HepG2 (cell line): ENCODE measurements around the gene ZNF669. TPM values are rescaled to one million over a fixed set of nuclear protein-coding genes. Genes with fewer than 3 reads are reported as not detected.

ENCODE experiments used
- ARHGAP35 ChIP-seq: sonication (generic); formaldehyde crosslinking; IDR thresholded peaks from 2 replicates; pipeline ENCODE4 v1.9.0; 2022; ENCODE audit warnings: mild to moderate bottlenecking, inconsistent platforms, moderate library complexity, missing genetic modification reagents, borderline replicate concordance
- ATM ChIP-seq: fragments of 450-650 bp; IDR thresholded peaks from 2 replicates; pipeline ENCODE4 v1.7.1; 2017; ENCODE audit warnings: mild to moderate bottlenecking, borderline replicate concordance
- CBX1 ChIP-seq: IDR thresholded peaks from one replicate; pipeline ENCODE4 v1.6.1; 2016; ENCODE audit warnings: antibody characterized with exemption, low read depth
- LCORL ChIP-seq, 2 experiments: fragments of 450-650 bp in 1 of 2; sonication (generic) in 1 of 2; formaldehyde crosslinking in 1 of 2; IDR thresholded peaks; 2 replicates each; pipeline versions ENCODE4 v1.5.0 to v1.6.1; 2017 to 2020; ENCODE audit warnings: antibody characterized with exemption in 1 of 2, missing genetic modification reagents in 1 of 2
- POLR2A ChIP-seq, 2 experiments: IDR thresholded peaks; 2 replicates each; pipeline ENCODE4 v1.6.1; 2011; ENCODE audit warnings: low read depth in 2 of 2, low read length in 2 of 2, mild to moderate bottlenecking in 1 of 2, moderate library complexity in 1 of 2; ENCODE audit not compliant: insufficient read depth in 1 of 2
- RBM39 ChIP-seq: fragments of 200-400 bp; formaldehyde crosslinking; IDR thresholded peaks from one replicate; pipeline ENCODE4 v1.6.1; 2018; ENCODE audit warnings: antibody characterized with exemption, mild to moderate bottlenecking, low read depth, low read length; ENCODE audit not compliant: poor library complexity, severe bottlenecking
- ZBTB38 ChIP-seq: sonication (generic); formaldehyde crosslinking; IDR thresholded peaks from 2 replicates; pipeline ENCODE4 v1.5.1; 2020; ENCODE audit warnings: mild to moderate bottlenecking, missing genetic modification reagents
- ZNF850 ChIP-seq: sonication (generic); formaldehyde crosslinking; conservative IDR thresholded peaks from 2 replicates; pipeline ENCODE4 v1.9.0; 2021; ENCODE audit warnings: mild to moderate bottlenecking, missing genetic modification reagents
- polyA plus RNA-seq, 8 experiments: library from polyadenylated mRNA; depleted of rRNA in 3 of 8; stranded (reverse) in 7 of 8; unstranded in 1 of 8; fragments of >200 nt; fragmentation: Illumina TruSeq in 4 of 8; extraction: Trizol in 4 of 8; gene quantifications; 2 replicates each; pipeline versions ENCODE4 v1.2.1 to v1.2.3, GENCODE V29; 2011 to 2016; ENCODE audit warnings: low read depth in 4 of 8, missing spikeins in 1 of 8, mixed read lengths in 1 of 8; ENCODE audit not compliant: insufficient read depth in 1 of 8
- total RNA-seq, 5 experiments: library from RNA; depleted of rRNA; stranded (reverse); fragments of >200 nt; fragmentation: Illumina TruSeq; extraction: Trizol; gene quantifications; 2 replicates each; pipeline ENCODE4 v1.2.3, GENCODE V29; 2016; ENCODE audit warnings: low read depth in 1 of 5
- TF ChIP-seq, protein P1 (sequence below): IDR thresholded peaks from 2 replicates; pipeline ENCODE4 v1.6.1; 2016; ENCODE audit warnings: missing biosample characterization, missing genetic modification reagents, low read depth
- TF ChIP-seq, protein P2 (sequence below), 2 experiments: IDR thresholded peaks; 2 replicates each; pipeline ENCODE4 v1.6.1; 2011 to 2012; ENCODE audit warnings: low read length in 2 of 2, borderline replicate concordance in 1 of 2, low read depth in 1 of 2, mild to moderate bottlenecking in 1 of 2, moderate library complexity in 1 of 2
- TF ChIP-seq, protein P3 (sequence below): sonication (generic); formaldehyde crosslinking; IDR thresholded peaks from 2 replicates; pipeline ENCODE4 v1.5.1; 2020; ENCODE audit warnings: mild to moderate bottlenecking, missing genetic modification reagents, moderate library complexity
- TF ChIP-seq, protein P4 (sequence below): sonication (generic); formaldehyde crosslinking; IDR thresholded peaks from 2 replicates; pipeline ENCODE4 v1.4.0; 2020; ENCODE audit warnings: mild to moderate bottlenecking, low read depth, missing genetic modification reagents
- TF ChIP-seq, protein P5 (sequence below): sonication (generic); formaldehyde crosslinking; IDR thresholded peaks from 2 replicates; pipeline ENCODE4 v1.8.0; 2022; ENCODE audit warnings: missing genetic modification reagents, mild to moderate bottlenecking, moderate library complexity, borderline replicate concordance
- TF ChIP-seq, protein P6 (sequence below): IDR thresholded peaks from 2 replicates; pipeline ENCODE4 v1.6.1; 2016; ENCODE audit warnings: mild to moderate bottlenecking, missing biosample characterization, missing genetic modification reagents

ZNF669 gene
- total and polyA plus RNA-seq, 2 of the 13 experiments (the other 11 are each of a cell fraction or from before 2014, with no cell fraction given): 3.1 to 14.6 TPM

DNA sequence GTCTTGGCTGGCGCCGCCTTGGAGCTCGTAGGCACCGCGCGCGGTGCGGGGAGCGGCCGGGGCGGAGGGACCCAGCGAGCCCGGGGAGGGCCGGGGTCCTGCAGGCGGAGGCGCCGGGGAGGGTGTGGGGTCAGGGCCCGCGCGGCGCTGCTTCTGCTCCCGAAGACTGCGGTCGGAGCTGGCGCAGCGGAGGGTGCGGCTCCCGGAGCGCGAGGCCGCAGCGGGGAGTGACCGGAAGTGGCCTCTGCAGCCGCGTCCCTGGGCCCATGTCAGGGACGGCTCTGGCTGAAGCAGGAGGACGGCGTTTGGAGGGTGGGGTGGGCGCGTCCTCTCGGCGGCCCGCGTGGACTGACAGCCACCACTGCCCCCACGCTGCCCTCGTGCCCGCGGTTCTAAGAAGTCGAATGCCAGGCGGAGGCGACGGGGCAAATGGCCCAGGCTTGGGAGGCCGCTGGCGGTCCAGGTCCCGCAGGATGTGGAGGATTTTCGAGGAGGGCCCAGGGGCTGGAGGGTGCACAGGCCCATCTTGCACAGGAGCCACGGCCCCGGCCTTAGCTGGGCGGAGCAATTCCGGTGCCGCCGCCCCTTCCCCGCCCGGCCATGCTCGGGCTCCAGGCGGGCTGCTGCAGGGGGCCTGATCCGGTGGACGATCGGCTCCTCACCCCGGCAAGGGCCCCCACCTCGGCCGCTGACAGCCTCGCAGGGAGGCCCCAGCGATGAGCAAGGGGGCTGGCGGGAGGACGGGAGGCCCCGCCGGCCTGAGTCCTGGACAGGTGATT is 7.7 kb upstream of the ZNF669 start (continued):
- TF ChIP-seq, protein P1, sequence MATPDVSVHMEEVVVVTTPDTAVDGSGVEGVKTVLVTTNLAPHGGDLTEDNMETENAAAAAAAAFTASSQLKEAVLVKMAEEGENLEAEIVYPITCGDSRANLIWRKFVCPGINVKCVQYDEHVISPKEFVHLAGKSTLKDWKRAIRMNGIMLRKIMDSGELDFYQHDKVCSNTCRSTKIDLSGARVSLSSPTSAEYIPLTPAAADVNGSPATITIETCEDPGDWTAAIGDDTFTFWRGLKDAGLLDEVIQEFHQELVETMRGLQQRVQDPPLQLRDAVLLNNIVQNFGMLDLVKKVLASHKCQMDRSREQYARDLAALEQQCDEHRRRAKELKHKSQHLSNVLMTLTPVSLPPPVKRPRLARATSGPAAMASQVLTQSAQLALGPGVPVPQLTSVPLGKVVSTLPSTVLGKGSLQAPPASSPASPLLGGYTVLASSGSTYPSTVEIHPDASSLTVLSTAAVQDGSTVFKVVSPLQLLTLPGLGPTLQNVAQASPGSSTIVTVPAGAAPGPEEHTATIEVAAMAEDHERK (CRISPR knock-in tag): no peak
- TF ChIP-seq, protein P2, sequence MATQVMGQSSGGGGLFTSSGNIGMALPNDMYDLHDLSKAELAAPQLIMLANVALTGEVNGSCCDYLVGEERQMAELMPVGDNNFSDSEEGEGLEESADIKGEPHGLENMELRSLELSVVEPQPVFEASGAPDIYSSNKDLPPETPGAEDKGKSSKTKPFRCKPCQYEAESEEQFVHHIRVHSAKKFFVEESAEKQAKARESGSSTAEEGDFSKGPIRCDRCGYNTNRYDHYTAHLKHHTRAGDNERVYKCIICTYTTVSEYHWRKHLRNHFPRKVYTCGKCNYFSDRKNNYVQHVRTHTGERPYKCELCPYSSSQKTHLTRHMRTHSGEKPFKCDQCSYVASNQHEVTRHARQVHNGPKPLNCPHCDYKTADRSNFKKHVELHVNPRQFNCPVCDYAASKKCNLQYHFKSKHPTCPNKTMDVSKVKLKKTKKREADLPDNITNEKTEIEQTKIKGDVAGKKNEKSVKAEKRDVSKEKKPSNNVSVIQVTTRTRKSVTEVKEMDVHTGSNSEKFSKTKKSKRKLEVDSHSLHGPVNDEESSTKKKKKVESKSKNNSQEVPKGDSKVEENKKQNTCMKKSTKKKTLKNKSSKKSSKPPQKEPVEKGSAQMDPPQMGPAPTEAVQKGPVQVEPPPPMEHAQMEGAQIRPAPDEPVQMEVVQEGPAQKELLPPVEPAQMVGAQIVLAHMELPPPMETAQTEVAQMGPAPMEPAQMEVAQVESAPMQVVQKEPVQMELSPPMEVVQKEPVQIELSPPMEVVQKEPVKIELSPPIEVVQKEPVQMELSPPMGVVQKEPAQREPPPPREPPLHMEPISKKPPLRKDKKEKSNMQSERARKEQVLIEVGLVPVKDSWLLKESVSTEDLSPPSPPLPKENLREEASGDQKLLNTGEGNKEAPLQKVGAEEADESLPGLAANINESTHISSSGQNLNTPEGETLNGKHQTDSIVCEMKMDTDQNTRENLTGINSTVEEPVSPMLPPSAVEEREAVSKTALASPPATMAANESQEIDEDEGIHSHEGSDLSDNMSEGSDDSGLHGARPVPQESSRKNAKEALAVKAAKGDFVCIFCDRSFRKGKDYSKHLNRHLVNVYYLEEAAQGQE (IDR thresholded peaks at IDR 0.05; ENCODE audit: borderline replicate concordance in 1 of 2, low read depth in 1 of 2, low read length in 2 of 2): peak in 1 of 2 experiments; percentile 11; a peak in 1 of 4 replicates
- TF ChIP-seq POLR2A (IDR thresholded peaks at IDR 0.05; ENCODE audit: insufficient read depth in 1 of 2, low read depth in 2 of 2, low read length in 2 of 2): peak; percentile 27 to 78
- TF ChIP-seq, protein P3, sequence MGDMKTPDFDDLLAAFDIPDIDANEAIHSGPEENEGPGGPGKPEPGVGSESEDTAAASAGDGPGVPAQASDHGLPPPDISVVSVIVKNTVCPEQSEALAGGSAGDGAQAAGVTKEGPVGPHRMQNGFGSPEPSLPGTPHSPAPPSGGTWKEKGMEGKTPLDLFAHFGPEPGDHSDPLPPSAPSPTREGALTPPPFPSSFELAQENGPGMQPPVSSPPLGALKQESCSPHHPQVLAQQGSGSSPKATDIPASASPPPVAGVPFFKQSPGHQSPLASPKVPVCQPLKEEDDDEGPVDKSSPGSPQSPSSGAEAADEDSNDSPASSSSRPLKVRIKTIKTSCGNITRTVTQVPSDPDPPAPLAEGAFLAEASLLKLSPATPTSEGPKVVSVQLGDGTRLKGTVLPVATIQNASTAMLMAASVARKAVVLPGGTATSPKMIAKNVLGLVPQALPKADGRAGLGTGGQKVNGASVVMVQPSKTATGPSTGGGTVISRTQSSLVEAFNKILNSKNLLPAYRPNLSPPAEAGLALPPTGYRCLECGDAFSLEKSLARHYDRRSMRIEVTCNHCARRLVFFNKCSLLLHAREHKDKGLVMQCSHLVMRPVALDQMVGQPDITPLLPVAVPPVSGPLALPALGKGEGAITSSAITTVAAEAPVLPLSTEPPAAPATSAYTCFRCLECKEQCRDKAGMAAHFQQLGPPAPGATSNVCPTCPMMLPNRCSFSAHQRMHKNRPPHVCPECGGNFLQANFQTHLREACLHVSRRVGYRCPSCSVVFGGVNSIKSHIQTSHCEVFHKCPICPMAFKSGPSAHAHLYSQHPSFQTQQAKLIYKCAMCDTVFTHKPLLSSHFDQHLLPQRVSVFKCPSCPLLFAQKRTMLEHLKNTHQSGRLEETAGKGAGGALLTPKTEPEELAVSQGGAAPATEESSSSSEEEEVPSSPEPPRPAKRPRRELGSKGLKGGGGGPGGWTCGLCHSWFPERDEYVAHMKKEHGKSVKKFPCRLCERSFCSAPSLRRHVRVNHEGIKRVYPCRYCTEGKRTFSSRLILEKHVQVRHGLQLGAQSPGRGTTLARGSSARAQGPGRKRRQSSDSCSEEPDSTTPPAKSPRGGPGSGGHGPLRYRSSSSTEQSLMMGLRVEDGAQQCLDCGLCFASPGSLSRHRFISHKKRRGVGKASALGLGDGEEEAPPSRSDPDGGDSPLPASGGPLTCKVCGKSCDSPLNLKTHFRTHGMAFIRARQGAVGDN (CRISPR knock-in tag): peak; percentile 95
- peak; percentile 70 for TF ChIP-seq CBX1
- no peak for TF ChIP-seq ATM
- no peak for TF ChIP-seq ZNF850 (CRISPR knock-in tag)
- no peak for TF ChIP-seq LCORL (IDR thresholded peaks at IDR 0.05)
- peak; percentile 61 for TF ChIP-seq LCORL (CRISPR knock-in tag; IDR thresholded peaks at IDR 0.05)
- TF ChIP-seq, protein P4, sequence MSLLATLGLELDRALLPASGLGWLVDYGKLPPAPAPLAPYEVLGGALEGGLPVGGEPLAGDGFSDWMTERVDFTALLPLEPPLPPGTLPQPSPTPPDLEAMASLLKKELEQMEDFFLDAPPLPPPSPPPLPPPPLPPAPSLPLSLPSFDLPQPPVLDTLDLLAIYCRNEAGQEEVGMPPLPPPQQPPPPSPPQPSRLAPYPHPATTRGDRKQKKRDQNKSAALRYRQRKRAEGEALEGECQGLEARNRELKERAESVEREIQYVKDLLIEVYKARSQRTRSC: 0 out of 2 replicates have a peak, but pooled peaks have one; percentile 51
- TF ChIP-seq, protein P5, sequence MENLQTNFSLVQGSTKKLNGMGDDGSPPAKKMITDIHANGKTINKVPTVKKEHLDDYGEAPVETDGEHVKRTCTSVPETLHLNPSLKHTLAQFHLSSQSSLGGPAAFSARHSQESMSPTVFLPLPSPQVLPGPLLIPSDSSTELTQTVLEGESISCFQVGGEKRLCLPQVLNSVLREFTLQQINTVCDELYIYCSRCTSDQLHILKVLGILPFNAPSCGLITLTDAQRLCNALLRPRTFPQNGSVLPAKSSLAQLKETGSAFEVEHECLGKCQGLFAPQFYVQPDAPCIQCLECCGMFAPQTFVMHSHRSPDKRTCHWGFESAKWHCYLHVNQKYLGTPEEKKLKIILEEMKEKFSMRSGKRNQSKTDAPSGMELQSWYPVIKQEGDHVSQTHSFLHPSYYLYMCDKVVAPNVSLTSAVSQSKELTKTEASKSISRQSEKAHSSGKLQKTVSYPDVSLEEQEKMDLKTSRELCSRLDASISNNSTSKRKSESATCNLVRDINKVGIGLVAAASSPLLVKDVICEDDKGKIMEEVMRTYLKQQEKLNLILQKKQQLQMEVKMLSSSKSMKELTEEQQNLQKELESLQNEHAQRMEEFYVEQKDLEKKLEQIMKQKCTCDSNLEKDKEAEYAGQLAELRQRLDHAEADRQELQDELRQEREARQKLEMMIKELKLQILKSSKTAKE (CRISPR knock-in tag): 0 out of 2 replicates have a peak, but pooled peaks have one; percentile 39
- TF ChIP-seq ZBTB38 (CRISPR knock-in tag): peak; percentile 94; the same call in 1 of the 2 replicates
- no peak for TF ChIP-seq RBM39
- TF ChIP-seq, protein P6, sequence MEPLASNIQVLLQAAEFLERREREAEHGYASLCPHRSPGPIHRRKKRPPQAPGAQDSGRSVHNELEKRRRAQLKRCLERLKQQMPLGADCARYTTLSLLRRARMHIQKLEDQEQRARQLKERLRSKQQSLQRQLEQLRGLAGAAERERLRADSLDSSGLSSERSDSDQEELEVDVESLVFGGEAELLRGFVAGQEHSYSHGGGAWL (CRISPR knock-in tag): peak; percentile 79
- peak; percentile 71; the same call in 1 of the 2 replicates for TF ChIP-seq ARHGAP35 (CRISPR knock-in tag)
